MM.1S (cell line): Measurements from ENCODE around the gene CRMP1.

ENCODE experiments used
- DNase-seq: peaks from one replicate; pipeline ENCODE4 v3.0.0-alpha.2; 2015
- H2AFZ ChIP-seq: fragments of 300-600 bp; sonication (generic); 2 replicates; pipeline ENCODE4 v1.6.0; 2016; ENCODE audit warnings: antibody characterized with exemption, low read length
- H3F3A ChIP-seq: fragments of 300-600 bp; sonication (generic); 2 replicates; pipeline ENCODE4 v1.6.1; 2016; ENCODE audit warnings: mild to moderate bottlenecking, antibody characterized with exemption, low read length, moderate library complexity, mixed read lengths; ENCODE audit not compliant: insufficient read depth
- H3K27ac ChIP-seq: fragments of 300-600 bp; sonication (generic); 2 replicates; pipeline ENCODE4 v1.5.1; 2016; ENCODE audit warnings: mild to moderate bottlenecking, low read length
- H3K27me3 ChIP-seq: fragments of 300-600 bp; sonication (generic); replicated peaks from 2 replicates; pipeline ENCODE4 v1.6.0; 2016; ENCODE audit warnings: low read length; ENCODE audit not compliant: insufficient read depth
- H3K36me3 ChIP-seq: fragments of 300-600 bp; sonication (generic); replicated peaks from 2 replicates; pipeline ENCODE4 v1.6.1; 2016; ENCODE audit warnings: mild to moderate bottlenecking, low read length, mixed read lengths; ENCODE audit not compliant: insufficient read depth
- H3K4me1 ChIP-seq: fragments of 300-600 bp; sonication (generic); 2 replicates; pipeline ENCODE4 v1.6.1; 2016; ENCODE audit warnings: low read length, mixed read lengths
- H3K4me2 ChIP-seq: fragments of 300-600 bp; sonication (generic); 2 replicates; pipeline ENCODE4 v1.6.0; 2016; ENCODE audit warnings: low read depth, low read length
- H3K4me3 ChIP-seq: fragments of 300-600 bp; sonication (generic); 2 replicates; pipeline ENCODE4 v1.5.1; 2016; ENCODE audit warnings: low read length, mixed read lengths
- H3K79me2 ChIP-seq: fragments of 300-600 bp; sonication (generic); 2 replicates; pipeline ENCODE4 v1.6.1; 2016; ENCODE audit warnings: mixed run types, low read length, mixed read lengths
- H3K9ac ChIP-seq: fragments of 300-600 bp; sonication (generic); 2 replicates; pipeline ENCODE4 v1.6.1; 2016; ENCODE audit warnings: low read length, mixed read lengths
- H3K9me2 ChIP-seq: fragments of 300-600 bp; sonication (generic); replicated peaks from 2 replicates; pipeline ENCODE4 v1.6.1; 2016; ENCODE audit warnings: mild to moderate bottlenecking, low read length, mixed read lengths; ENCODE audit not compliant: insufficient read depth
- H3K9me3 ChIP-seq: fragments of 300-600 bp; sonication (generic); replicated peaks from 2 replicates; pipeline ENCODE4 v1.6.1; 2016; ENCODE audit warnings: mild to moderate bottlenecking, low read length, mixed read lengths; ENCODE audit not compliant: insufficient read depth
- H4K20me1 ChIP-seq: fragments of 300-600 bp; sonication (generic); 2 replicates; pipeline ENCODE4 v1.6.1; 2016; ENCODE audit warnings: mild to moderate bottlenecking, low read length, moderate library complexity, mixed read lengths; ENCODE audit not compliant: insufficient read depth
- EZH2 ChIP-seq: fragments of 300-600 bp; sonication (generic); optimal IDR thresholded peaks from 2 replicates; pipeline ENCODE3; 2017; ENCODE audit warnings: low read depth, mild to moderate bottlenecking, antibody characterized with exemption, low read length, mixed read lengths
- EZH2phosphoT487 ChIP-seq: fragments of 300-600 bp; sonication (generic); IDR thresholded peaks from 2 replicates; pipeline ENCODE4 v1.6.1; 2018; ENCODE audit warnings: antibody characterized with exemption, low read length
- TF ChIP-seq, protein P1 (sequence below): fragments of 300-600 bp; sonication (generic); IDR thresholded peaks from 2 replicates; pipeline ENCODE4 v1.5.1; 2016; ENCODE audit warnings: antibody characterized with exemption, low read length, mixed read lengths

CRMP1 gene

DNA sequence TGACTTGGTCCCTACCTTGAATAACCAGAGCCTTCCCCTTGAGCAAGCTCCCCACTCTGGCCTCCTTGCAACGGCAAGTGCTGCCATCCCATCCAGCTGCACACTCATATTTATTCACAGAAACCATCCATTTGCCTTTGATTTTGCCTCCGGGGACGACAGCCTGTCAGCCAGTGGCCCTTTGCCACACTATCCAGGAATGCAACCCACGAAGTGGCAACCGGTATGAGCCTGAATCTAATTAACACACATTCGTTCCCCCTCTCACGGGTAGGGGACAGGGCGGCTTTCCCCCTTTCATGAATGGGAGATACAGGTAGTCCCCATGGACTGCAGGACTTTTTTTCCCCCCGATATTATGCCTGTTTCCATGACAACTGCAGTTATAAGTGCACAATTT, 15.5 kb downstream of the CRMP1 start:
- H3K79me2 ChIP-seq: no peaks in the 10 kb centered on the region
- no peaks in the 10 kb centered on the region for H3K36me3 ChIP-seq
- no peak overlapping the region for H3K27ac ChIP-seq
- no peaks in the 10 kb centered on the region for H3K9me2 ChIP-seq
- H3K4me3 ChIP-seq: no peak overlapping the region
- no peaks in the 10 kb centered on the region for H3K4me1 ChIP-seq
- H3K9me3 ChIP-seq: no peaks in the 10 kb centered on the region
- H4K20me1 ChIP-seq: no peaks in the 10 kb centered on the region
- H3F3A ChIP-seq: no peaks in the 10 kb centered on the region
- H2AFZ ChIP-seq: no peak overlapping the region
- no peak overlapping the region for H3K9ac ChIP-seq
- TF ChIP-seq EZH2phosphoT487 (no peak), EZH2 (no peak)
- TF ChIP-seq, protein P1, sequence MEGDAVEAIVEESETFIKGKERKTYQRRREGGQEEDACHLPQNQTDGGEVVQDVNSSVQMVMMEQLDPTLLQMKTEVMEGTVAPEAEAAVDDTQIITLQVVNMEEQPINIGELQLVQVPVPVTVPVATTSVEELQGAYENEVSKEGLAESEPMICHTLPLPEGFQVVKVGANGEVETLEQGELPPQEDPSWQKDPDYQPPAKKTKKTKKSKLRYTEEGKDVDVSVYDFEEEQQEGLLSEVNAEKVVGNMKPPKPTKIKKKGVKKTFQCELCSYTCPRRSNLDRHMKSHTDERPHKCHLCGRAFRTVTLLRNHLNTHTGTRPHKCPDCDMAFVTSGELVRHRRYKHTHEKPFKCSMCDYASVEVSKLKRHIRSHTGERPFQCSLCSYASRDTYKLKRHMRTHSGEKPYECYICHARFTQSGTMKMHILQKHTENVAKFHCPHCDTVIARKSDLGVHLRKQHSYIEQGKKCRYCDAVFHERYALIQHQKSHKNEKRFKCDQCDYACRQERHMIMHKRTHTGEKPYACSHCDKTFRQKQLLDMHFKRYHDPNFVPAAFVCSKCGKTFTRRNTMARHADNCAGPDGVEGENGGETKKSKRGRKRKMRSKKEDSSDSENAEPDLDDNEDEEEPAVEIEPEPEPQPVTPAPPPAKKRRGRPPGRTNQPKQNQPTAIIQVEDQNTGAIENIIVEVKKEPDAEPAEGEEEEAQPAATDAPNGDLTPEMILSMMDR: no peak
- no peak for DNase-seq
- H3K27me3 ChIP-seq: peaks cover 20% of the 10 kb centered on the region; the same call in 1 of the 2 replicates
- H3K4me2 ChIP-seq: no peak overlapping the region

DNA sequence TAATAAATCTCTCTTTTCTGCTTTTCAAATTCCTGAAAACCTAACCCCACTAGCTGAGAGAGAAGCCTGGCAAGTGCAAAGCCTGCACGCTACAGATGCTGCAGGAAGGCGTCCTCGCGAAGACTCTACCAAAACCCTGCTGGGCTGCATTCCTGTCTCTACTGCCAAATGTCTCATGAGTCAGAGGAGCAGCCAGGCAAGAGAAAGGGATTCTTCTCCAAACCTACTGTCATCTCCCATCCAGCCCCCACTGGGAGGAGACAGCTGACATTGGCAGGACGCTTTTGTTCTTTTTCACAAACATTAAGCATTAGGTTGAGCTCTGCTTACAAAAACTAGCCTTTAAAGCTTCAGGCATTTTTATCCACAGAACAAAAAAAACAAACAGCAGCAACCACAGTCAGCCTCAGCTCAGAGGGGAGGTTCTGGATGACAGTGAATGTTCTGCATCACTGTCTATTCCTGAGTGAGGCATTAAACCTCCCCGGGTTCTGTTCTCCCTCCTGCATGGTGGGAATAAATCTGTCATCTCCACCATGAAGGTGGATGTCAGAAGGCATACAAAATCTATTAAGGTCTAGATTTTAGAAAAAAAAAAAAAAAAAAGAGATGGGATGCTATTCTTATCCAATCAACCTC, 18.0 kb downstream of the CRMP1 start:
- H3K9ac ChIP-seq: no peak overlapping the region
- H4K20me1 ChIP-seq: no peaks in the 10 kb centered on the region
- no peaks in the 10 kb centered on the region for H3K36me3 ChIP-seq
- no peak for DNase-seq
- H3K27ac ChIP-seq: no peak overlapping the region
- no peaks in the 10 kb centered on the region for H3K79me2 ChIP-seq
- H3K9me2 ChIP-seq: no peaks in the 10 kb centered on the region
- no peak overlapping the region for H2AFZ ChIP-seq
- H3F3A ChIP-seq: no peaks in the 10 kb centered on the region
- no peak overlapping the region for H3K4me3 ChIP-seq
- H3K27me3 ChIP-seq: peaks cover 19% of the 10 kb centered on the region; the same call in 1 of the 2 replicates
- TF ChIP-seq EZH2phosphoT487 (no peak), EZH2 (no peak)
- TF ChIP-seq, protein P1: no peak
- H3K4me2 ChIP-seq: no peak overlapping the region
- H3K4me1 ChIP-seq: no peaks in the 10 kb centered on the region
- no peaks in the 10 kb centered on the region for H3K9me3 ChIP-seq

DNA sequence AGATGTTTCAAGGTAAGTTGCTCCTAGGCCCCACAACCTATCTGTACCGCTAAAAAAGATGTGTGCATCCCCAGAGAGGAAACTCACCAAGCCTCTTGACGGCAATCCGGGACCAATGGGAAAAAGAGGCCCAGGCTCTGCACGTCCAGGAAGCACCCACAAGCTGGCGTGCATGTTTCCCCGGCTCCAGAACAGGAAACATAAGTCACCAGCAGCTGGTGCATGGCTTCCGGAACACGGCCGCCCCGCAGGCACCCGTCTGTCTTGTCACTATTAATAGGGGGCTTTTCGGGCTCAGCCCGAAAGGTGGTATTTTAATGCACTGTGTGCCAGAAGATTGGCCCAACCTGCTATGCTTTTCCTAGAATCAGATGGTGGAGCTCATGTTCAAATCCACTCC, 22.2 kb downstream of the CRMP1 start:
- H3K4me2 ChIP-seq: no peak overlapping the region
- no peak overlapping the region for H3K4me3 ChIP-seq
- H3K27me3 ChIP-seq: peaks cover 19% of the 10 kb centered on the region; the same call in 1 of the 2 replicates
- H3K79me2 ChIP-seq: no peaks in the 10 kb centered on the region
- H3K4me1 ChIP-seq: peaks cover 15% of the 10 kb centered on the region
- no peak for DNase-seq
- no peaks in the 10 kb centered on the region for H3K9me3 ChIP-seq
- H3K9ac ChIP-seq: no peak overlapping the region
- no peak overlapping the region for H3K27ac ChIP-seq
- TF ChIP-seq, protein P1: no peak
- TF ChIP-seq EZH2phosphoT487 (no peak), EZH2 (no peak)
- peaks cover 14% of the 10 kb centered on the region for H3F3A ChIP-seq
- H4K20me1 ChIP-seq: no peaks in the 10 kb centered on the region
- no peaks in the 10 kb centered on the region for H3K9me2 ChIP-seq
- H2AFZ ChIP-seq: no peak overlapping the region
- H3K36me3 ChIP-seq: no peaks in the 10 kb centered on the region
